DMS53 (cell line): ENCODE data around the gene PLAAT1.

Experiments used
- DNase-seq: peaks from one replicate; lab custom pipeline; 2025; lab: John Stamatoyannopoulos, UW

The PLAAT1 gene

DNA sequence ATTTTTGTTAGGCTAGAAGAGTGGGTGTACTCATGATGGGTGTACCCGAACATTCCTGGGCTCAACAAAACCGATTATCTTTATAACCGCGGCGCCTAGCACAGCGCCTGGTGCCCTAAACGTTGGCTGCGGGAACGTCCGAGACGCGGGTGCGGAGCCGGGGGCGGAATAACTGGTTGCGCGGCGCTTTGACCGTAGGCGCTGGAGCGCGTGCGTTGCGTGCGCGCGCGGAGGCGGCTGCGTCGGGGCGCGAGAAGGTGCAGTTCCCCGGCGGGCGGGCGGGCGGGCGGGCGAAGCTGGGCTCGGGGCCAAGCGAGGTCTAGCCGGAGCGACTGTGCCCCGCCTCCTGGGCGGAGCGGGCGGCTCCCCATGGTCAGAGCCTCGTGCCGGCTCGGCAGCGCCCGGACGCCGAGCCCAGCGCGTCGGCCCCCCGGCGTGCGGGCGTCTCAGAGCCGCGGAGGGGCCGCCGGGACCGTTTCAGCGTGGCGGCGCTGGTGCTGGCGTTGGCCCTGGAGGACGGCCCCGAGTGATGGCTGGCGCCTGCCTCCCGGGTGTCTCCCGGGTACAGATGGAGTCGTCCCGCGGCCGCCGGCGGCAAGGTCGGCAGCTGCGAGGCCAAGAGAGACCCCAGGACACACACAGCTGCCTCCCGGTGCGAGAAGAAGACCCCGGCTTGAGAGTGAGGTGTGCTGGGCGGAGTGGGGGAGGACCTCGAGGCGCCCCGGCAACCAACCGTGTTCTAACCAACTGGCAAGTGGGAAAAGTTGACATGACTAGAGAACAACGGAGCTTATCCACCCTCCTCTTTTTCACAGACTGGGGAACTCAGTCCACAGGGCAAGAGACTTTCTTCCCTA lies at the start of gene PLAAT1:
Gene PLAAT1 (plus strand): TSS at position 373 of the 857 bp plus-strand sequence. CDS start 14,429 bp downstream, outside the sequence.
- DNase-seq: peak; percentile 93

DNA sequence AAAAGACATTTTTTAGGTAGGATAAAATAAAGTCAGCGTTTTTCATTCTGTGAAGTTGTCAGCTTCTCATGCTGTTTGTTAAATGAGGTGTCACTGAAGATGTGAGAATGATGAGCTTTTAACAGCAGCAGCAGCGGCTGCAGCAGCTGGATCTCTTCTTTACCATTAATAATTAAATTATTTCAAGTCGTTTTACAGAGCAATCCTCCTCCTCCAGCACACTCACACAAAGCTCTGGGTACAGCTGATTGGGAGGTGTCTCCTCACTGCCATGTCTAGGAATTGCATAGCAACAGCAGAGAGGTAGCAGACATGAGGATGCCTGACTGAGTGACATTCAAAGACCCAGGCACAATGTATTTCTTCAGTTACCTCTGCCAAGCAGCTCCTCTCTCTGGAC lies 46.7 kb upstream of the PLAAT1 start:
- no peak for DNase-seq

DNA sequence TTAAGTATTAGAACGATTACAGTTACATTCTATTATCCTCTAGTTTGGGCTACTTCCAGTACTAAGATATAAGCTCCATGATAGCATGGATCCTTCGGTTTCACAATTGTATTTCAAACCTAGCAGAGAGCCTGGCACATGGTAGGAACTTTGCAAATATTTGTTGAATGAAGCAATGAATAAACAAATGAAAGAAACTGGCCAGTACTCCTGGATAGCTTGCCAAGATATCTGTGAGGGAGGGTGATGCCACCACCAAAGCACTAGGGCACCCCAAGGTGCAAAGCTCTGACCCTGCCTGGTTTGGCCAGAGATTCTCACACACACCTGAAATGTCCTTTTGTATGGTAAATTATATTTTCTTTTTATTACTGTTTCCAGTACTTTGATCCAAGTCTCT lies 44.3 kb upstream of the PLAAT1 start:
- no peak for DNase-seq

DNA sequence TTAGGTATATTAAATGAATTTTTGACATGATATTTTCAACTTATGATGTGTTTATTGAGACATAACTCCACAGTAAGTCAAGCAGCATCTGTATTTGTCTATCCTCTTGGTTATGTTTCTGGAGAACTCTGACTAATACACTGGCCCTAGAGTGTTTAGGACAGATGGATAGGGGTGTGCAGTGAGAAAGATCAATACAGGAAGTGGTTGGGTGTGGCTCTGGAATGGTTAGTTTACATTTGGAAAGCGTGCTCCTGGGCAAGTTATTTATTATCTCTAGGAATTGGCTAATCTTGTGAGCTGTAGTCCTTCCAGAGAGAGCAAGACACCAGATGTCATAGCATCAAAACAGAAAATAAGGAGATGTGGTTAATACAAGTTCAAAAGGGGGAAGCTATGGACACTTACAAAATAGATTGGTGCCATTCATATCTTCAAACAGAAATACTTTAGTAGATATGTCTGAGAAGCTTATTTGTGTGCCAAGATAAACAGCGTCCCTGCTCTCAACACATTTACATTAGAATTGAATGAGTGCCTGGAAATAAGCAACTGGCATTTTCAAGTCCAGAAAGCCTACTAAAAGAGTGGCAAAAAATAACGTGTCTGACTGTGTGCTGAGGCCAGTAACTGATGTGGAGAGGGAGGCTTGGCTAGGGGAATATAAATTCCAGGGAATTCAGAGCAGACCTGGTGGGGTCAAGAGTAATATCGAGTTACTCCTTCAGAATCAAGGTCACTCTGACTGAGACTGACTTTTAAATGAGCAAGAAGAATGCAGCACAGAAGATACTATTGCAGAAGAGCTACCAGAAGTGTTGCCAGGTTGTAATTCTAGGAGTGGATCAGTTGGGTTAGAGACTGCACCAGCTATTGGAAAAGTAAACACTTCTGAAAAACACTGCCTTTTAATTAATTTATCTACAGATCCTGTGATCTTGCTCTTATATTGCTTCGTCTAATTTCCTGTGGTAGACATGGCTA lies 33.4 kb upstream of the PLAAT1 start:
- DNase-seq: peak; percentile 66

DNA sequence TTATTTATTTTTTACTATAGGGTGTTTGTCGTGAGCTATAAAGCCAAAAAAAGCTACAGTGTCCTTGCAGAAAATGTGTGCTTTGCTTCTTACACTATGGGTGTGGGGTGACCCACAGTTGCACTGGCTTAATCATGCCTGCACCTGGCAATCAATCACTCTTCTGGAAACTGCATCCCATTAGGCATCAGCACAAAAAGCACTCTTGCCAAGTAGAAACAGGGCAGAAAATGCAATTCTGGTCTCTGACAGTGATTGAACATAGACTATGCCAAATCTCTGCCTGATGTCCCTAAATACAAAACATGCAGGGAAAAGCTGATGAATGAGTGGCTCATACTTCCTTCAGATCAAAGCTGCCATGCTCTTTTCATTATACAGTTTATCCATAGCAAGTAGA lies 30.4 kb upstream of the PLAAT1 start:
- no peak for DNase-seq

DNA sequence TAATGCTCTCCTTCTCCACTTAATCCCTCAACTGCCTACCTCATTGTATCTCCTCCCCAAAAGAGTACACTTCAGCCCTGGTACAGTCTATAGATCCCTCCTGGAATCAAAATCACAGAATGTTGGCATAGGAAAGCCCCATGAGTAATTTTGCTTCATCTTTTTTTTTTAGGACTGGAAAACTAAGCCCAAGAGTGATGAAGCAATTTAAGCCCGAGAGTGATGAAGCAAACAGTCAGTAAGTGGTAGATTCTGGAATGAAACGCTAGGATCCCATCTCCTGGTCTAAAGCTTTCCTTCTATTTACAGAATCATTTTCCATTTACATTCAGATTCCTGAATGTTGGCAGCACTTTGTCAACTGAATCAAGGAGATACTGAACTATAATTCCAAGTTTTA lies 29.8 kb upstream of the PLAAT1 start:
- DNase-seq: no peak

DNA sequence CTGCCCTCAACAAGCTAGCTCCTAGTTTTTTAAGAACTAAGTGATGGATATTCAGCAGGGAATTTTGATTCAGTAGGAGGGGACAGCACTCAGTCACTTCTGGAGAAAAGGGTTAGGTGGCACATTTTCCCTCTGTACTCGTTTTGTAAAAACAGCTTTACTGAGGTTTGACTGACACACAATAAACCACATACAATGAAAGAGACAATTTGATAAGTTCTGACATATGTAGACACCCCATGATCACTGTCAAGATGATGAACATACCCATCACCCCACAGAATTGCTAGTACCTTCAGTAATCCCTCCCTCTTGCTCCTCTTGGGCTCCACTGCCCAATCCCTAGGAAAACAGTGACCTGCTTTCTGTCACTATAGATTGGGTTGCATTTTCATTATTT lies 29.0 kb upstream of the PLAAT1 start:
- no peak for DNase-seq

DNA sequence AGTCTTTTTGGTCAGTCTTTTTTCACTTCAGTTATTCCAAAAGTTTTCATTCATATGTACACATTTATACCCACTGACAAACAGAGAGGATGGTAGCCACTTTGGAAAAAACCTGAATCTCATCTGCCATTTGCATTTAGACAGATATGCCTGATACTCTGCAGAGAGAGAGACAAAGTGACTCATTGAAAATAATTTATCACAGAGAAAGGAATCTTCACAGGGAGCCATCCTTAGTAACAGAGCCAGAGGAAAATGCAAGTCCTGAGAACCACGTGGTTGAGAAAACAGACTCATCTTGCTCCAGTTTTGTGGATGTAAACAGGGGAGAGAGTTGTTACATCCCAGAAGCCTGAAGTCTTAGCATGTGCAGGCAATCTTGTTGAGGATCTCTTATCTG lies 28.2 kb upstream of the PLAAT1 start:
- DNase-seq: no peak

DNA sequence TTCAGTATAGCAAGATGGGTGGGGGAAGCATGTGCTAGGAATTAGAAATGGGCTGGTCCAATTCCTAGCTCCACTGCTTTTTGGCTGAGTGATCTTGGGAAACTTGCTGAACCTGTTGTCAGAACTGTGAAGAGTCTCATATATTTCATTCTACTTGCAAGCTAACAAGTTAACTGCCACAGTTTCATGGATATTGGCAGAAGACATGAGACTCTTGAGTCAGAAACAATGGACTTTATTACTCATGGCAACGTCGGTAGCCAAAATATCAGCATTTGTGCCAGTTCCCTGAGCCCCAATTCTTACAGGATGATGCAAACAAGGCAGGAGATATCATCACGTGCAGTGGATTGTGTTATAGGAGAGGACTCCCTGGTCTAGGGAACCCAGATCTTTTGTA lies 26.6 kb upstream of the PLAAT1 start:
- DNase-seq: peak; percentile 6

DNA sequence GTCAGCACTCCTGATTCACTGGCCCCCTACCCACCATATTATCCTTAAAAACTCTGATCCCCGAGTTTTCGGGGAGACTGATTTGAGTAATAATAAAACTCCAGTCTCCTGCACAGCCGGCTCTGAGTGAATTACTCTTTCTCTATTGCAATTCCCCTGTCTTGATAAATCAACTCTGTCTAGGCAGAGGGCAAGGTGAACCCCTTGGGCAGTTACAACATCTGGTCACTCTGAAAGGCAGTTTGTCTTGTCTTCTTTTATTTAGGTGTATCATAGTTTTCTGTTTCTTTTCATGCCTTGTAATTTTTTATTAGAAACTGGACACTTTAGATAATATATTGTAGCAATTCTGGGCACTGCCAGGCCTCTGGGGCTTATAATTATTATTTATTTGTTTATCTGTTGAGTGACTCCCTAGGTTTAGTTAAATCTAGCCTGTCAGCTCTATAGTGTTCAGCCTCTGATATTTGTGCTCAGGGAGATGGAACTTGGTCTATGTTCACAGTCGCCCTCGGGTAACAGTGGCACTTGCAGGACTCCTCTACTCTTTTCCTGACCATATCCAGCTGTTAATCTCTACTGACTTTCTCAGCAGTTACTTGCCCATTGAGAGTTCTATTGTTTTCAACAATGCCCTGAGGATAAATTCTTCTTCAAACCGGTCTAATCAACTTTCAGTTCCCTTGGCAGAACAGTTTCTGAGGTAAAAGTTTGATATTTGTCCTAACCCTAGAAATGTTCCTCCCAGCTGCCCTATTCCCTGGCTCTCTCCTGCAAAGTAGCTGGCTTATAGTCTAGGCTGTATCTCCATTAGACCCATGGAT lies 15.5 kb upstream of the PLAAT1 start:
- DNase-seq: no peak

DNA sequence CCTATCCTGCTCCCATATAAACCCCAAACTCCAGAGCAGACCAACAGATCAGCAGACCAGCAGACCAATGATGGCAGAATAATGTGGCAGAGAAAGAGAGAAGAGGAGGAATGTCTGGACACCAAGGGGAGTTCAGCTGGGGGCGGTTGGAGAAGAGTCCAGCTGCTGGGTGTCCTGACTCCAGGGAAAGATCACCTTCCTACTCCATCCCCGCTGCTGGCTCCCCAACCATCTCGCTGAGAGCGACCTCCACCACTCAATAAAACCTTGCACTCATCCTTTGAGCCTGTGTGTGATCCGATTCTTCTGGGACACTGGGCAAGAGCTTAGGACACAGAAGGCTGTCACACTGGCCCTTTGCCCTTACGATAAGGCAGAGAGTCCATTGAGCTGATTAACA lies 12.8 kb upstream of the PLAAT1 start:
- no peak for DNase-seq

DNA sequence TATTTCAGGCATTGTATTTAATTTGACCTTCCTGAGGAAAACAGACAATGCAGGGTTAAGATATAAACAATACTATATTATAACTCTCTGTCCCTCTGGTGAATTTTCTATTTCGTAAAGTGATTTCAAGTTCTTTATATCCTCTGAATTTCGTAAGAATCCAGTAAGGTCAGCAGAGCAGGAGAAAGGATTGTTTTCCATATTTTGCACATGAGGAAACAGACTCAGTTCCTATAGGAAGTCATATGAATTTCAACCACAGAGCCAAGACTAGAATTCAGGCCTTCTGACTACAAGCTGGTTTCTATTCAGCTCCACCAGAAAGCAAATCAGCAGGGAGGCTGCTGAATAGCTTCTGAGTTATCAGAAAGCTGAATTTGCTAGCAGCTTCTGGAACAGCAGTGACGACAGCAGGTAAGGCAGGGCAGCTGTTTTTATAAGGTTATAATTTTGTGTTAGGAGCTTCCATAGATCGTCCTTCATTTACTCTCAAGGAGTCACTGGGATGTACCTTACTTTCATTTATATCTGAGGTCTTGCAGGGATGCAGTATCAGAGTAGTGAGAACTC lies 11.1 kb upstream of the PLAAT1 start:
- no peak for DNase-seq

DNA sequence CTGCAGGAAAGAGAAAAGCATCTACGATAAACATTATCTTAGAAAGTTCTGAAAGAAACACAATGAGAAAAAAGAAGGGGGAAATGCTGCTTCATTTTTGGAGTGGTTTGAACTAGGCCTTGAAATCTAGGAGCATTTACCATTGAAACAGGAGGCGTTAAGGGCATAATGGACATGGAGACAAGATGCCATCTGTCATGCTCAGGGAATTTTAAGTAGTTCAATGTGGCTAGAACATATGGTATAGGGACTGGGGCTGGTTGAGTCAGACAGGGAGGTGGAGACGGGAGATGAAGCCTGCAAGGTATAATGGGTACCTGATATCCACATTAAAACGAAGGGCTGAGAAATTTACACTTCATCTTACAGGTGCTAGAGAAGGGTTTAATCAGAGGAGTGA lies 10.4 kb upstream of the PLAAT1 start:
- no peak for DNase-seq

DNA sequence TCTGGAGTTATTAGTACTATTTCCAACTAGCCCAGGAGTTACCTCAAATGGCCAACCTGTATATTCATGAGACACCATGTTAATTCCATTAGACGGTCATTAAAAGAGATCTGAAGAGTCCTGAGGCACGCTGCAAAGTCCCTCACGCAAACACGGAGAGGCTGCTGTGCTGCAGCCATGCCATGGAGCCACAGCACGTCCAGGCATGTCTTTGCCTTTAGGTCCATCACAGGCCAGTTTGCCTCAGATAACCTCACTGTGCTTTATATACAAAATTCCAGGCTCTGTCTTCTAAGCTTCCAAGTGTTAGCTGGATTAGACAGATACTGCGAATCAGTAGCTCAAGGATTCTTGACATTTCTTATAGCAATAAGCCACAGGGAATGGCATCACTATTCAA lies 9.8 kb upstream of the PLAAT1 start:
- DNase-seq: no peak

DNA sequence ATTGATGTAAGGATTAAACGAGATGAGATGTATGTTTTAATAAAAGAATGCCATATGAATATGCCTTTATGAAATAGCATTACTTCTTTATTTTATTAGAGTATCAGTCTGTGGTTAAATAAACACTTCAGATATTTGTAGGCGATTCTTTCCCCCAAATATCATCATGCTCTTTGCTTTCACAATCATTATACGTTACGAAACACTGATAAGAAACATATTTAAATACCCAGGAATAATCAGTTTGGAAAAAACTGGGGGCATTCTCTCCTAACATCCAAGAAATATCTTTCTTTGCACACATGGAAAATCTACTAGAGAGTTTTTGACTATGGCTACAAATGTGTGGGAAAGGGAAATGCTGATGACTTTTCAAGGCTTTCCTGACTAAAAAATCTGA lies 4.4 kb upstream of the PLAAT1 start:
- no peak for DNase-seq

DNA sequence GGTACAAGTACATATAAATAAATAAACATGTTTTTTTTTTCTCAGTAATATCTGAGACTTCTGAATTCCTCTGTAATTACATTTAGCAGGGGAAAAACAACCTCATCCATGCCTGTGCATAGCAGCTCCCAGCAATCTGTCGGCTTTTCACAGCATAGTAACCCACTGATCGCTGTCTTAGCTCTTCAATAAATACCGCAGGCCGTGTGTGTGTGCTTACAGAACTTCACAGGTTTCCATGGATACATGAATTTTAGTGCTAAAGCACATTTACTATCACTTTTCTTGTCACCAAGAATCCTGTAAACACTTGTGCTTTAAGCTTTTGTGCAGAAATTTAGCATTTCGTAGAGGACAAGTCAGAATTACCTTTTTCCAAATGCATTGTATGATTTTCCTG lies 4.0 kb upstream of the PLAAT1 start:
- no peak for DNase-seq

DNA sequence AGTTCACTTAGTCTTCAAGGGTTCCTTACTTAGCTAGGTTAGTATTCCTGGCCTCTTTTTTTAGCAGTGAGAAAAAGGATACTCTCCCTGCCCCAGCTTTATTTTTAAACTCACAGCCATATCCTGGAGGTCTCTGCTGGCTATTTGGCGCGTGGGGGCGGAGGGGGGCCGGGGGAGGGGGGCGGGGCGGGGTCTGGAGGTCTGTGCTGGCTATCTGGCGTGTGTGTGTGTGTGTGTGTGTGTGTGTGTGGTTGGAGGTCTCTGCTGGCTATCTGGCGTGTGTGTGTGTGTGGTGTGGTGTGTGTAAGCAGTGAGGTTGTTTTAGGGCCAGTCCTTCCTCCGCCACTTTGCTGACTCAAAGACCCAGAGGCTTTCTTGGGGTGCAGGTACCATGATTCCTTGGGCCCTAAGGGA lies 579 bp upstream of the PLAAT1 start:
- DNase-seq: no peak

DNA sequence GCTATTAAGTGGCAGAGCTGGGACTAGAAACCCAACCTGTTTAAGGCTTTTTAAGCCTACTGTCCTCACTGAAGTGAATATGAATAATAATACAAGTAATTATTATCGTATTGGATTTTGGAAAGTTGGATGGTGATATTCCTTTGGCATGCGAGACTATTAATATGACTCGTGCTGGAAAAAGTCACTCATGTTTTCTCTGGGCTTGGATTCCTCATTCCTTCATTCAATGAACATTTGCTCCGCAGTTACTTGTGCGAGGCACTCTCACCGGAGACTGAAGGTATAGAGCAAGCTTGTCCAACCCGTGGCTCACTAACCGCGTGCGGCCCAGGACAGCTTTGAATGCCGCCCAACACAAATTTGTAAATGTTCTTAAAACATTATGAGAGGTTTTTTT lies 694 bp downstream of the PLAAT1 start:
- DNase-seq: no peak

DNA sequence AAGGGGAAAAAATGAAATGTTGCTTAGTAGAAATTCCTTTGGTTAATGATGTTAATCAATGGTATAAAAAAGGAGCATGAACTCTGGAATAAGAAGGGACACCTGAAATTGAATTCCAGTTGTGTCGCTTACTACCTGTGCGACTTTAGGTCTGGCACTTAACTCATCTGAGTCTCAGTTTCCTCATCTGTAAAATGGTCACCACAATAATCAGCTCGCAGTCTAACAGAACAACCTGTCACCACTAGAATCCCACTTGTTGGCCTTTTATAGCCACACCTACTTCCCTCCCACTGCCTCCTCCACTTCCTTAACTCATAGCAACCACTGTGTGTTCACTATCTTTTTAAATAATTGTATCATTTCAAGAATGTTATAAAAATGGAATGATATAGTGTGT lies 2.5 kb downstream of the PLAAT1 start:
- DNase-seq: no peak

DNA sequence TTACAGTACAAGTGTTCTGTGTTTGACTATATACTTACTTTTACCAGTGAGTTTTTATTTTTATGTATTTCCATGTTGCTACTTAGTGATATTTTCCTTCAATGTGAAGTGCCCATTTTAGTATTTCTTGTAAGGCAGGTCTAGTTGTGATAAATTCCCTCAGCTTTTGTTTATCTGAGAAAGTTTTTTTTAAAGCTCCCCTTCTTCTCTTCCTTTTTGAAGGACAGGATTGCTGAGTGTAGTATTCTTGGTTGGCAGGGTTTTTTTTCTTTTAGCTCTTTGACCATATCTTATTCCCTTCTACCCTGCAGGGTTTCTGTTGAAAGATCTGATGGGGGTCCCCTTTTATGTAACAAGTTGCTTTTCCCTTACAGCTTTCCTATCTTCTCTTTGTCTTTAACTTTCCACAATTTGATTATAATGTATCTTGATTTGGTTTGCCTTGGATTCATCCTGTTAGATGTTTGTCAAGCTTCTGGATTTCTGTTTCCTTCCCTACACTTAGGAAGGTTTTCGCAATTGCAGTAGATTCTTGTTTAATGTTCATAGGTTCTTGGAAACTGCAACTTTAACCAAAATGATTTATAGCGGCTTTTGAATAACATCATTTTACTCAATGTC lies 7.9 kb downstream of the PLAAT1 start:
- peak; percentile 5 for DNase-seq

DNA sequence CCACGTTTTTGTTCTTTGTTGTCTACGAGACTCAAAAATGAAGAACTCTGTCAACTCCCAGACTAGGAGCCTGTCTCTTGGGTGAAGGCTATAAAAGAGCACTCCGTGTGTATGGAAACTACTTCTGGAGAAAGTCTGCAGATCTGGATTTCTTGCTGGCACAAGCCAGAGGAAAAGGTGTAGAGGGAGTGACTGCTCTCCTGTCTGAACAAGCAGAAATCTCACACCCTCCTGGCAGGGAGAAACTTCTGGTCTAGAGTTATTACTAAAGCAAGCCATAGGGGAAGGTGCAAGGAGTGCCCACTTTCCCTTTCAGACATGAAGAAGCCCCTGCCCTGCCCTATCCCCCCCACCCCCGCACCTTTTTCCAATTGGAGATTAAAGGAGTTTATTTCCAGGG lies 9.5 kb downstream of the PLAAT1 start:
- no peak for DNase-seq
